GM12874 (cell line): ENCODE measurements around the gene TAX1BP1.

Experiments
- CTCF ChIP-seq: IDR thresholded peaks from 2 replicates; pipeline ENCODE4 v1.5.1; 2011; ENCODE audit warnings: low read depth, mild to moderate bottlenecking, control low read depth, low read length, moderate library complexity; ENCODE audit not compliant: insufficient read depth

The TAX1BP1 gene

GRCh38 chr7:27866828-27867672, 127.1 kb downstream of the TAX1BP1 start:
- no peak for TF ChIP-seq CTCF

GRCh38 chr7:27868131-27868550, 128.2 kb downstream of the TAX1BP1 start:
- no peak for TF ChIP-seq CTCF

DNA sequence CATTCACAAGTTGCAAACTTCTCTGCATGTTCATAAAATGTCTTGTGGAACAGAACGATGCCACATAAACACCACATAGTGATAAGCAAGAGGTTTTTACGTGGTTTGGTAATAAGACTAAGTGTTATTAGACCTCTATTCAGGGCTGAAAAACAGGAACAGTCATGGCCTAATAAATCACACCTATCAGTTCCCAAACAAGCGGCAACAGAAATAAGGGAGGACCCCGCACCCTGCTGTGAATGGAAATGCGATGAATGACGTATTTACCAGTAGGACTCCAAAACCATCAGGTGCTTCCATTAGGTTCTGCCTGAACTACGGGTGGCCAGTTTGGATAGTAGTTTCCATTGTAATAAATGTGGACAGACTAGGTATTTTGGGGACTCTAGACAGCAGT, 129.1 kb downstream of the TAX1BP1 start:
- TF ChIP-seq CTCF: no peak

DNA sequence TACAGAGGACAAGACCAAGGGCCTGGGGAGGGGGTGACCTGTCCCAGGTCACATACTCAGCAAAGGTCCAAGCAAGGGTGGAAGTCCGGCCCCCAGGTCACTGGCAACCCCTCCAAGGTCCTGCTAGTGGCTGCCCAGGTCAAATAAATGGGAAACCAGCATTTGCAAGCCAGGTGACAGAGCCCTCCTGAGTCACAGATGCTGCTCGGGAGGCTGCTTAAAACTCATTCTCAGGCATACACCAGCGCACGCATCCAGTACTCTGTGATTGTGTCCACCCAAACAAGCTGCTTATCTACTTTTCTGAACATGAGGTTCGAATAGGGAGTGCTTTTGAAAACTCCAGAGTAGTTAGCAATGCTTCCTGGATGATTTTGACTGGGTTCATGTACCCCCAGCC, 130.6 kb downstream of the TAX1BP1 start:
- TF ChIP-seq CTCF: no peak

- TF ChIP-seq CTCF: no peak
Observed at GRCh38 chr7:27871086-27871485, 131.1 kb downstream of the TAX1BP1 start.

DNA sequence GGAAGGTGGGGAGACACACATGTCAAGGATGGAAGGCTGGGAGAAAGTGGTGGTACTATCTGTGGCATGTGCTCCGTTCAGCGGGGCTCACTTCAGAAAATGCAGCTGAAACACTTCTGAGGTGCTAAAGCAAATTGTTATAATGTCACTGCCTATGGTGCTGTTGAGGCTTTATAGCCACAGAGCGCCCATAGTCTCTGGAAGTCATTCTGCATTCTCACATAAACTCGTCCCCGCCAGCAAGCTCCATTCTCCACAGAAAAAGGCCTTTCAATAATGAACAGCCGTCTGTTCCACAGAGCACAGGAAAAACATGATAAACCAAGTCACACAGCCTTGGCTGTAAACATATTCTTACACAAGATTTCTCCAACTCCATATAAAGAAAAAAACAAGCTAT, 131.9 kb downstream of the TAX1BP1 start:
- no peak for TF ChIP-seq CTCF

DNA sequence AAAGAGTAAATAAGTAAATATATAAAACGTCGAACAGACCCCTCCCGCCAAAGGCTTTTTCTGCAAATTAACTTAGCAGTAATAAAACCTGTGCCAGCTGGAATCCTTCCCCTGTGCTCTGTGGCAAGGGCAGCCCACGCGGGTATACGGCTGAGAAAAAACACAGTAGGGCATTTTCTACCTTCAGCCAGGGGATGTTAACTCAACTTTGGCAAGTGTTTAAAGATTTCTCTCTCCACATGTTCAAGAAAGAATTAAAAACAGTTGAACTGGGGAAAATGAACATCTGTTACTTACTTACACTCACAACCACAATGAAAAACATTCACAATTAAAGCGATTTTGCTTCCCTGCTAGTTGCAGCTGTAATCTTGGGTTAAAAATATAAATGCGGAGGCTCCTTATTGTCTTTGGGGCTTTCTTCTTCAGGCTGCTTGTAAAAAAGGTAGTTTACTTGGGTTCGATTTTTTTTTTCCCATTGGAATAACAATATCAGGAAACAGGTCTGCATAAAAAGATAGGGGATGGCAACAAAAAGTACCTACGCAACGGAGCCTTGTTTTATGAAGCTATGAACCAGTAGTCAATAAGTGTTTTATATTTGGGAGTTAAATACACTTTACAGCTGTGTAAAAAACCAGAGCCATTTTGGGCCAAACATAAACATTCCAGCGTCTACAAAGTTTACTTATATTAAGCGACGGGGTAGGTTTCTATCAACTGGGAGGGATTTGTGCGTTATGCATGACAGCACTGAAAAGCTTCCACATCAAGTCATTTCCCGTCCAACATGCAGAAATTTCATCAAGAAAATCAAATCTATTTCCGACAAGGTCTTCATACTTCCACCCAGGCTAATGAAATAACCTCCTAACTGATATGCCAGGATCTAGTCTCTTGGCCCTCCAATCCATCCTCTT, 132.7 kb downstream of the TAX1BP1 start:
- no peak for TF ChIP-seq CTCF
